GM21367 (cell line): ENCODE data around the gene SLITRK4.

ENCODE experiments used
- ATAC-seq: cut with Tn5 transposase; IDR thresholded peaks from one replicate; pipeline ENCODE4 v1.9.1; 2021; ENCODE audit not compliant: unreplicated experiment

SLITRK4 gene

GRCh38 chrX:143635915-143636314, at the start of gene SLITRK4:
Gene SLITRK4, minus strand, starts transcription at chrX:143636101. Its CDS starts 4,993 bp downstream, at chrX:143631108.
- no peak for ATAC-seq

DNA sequence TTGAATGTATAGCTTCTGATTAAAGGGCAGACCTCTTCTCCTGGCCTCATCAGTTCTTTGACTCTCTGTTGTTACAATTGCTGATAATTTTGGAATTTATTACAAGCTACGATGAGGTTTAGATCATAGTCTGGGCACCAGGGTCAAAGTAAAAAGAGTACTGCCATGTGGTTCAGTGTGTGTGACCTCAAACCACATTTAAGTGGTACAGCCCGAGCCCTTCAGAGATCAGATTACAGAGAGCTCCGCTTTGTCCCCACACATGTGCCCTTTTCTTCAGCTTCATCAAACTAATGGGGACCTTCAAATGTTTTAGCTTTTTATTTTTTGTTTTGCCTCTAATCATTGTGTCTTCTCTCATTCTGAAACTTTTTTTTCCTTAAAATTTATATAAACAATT, 47.6 kb upstream of the SLITRK4 start:
- no peak for ATAC-seq

- ATAC-seq: no peak
These were observed 39.0 kb upstream of the SLITRK4 start for GRCh38 chrX:143674926-143675325.

DNA sequence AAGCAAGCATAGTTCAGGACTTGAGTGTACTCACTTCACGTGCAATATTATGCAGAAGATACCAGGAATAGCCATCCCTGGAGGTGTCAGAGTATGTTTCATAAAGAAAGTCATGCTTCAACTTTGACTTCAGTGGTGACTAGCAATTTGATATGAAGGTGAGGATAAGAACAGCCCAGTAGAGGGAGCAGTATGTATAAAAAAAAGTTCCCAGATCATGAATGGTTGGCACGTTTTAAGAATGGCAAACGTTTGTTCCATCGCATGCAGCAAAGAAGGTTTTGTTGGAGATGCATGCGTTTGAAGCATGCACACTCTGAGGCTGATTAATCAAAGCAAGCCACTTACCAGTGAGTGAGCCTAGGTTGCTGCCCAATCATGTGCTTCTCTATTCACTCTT, 33.5 kb upstream of the SLITRK4 start:
- no peak for ATAC-seq

DNA sequence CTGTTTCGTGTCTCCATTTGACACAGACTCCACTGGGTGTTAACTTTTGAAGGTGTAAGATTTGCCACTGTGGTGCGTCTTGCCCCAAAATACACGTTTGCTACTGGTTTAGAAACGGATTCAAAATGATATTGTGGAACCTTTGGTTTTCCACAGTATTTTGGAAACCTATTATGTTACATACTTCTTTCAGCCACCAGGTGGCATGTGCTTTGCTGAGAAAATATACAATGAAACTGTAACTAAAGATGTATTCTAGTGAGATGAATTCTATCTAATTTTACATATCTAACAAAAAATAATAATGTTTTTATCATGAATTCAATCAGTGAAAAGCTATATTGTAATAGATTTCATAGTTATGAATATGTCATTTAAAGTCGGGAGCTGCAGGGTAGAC, 28.4 kb upstream of the SLITRK4 start:
- no peak for ATAC-seq

- ATAC-seq: no peak
These were observed 27.9 kb upstream of the SLITRK4 start for GRCh38 chrX:143663755-143664154.

- no peak for ATAC-seq
These were observed 25.4 kb upstream of the SLITRK4 start for GRCh38 chrX:143661286-143661685.

DNA sequence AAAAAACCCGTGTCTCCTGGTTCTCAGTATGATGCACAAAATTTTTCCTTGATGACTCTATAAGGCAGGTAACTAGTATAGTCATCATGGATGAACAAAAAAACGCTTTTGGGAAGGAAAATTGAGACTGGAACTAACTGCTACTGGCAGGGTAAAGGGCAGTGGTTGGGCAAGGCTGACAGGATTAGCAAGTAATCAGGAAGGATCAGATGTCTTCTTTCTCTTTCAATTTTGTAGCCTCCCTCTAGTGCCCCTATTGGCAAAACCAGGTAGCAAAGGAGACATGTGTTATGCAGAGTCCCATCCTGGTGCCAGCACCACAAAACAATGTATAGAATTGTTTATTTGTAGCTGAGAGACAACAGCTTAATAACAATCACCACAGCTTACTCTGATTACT, 12.8 kb upstream of the SLITRK4 start:
- ATAC-seq: no peak

DNA sequence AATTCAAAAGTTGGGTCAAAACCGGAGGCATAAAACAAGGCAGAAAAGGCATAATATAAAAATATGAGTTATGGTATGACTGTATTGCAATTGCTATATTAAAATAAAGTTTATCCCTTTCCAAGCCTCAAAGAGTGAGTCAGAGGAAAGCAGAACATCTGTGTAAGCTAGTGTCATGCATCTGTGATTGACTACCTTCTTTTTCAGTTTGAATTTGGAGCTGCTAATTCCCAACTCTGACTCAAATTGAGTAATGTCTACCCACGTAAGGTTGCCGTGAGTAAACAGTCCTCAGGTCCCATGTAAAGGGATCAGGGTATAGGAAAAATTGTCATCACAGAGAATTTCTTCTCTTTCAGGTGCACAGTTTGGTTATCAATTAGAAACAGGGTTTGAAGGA, 6.5 kb upstream of the SLITRK4 start:
- ATAC-seq: no peak

GRCh38 chrX:143636831-143637230, 930 bp upstream of the SLITRK4 start:
- no peak for ATAC-seq

DNA sequence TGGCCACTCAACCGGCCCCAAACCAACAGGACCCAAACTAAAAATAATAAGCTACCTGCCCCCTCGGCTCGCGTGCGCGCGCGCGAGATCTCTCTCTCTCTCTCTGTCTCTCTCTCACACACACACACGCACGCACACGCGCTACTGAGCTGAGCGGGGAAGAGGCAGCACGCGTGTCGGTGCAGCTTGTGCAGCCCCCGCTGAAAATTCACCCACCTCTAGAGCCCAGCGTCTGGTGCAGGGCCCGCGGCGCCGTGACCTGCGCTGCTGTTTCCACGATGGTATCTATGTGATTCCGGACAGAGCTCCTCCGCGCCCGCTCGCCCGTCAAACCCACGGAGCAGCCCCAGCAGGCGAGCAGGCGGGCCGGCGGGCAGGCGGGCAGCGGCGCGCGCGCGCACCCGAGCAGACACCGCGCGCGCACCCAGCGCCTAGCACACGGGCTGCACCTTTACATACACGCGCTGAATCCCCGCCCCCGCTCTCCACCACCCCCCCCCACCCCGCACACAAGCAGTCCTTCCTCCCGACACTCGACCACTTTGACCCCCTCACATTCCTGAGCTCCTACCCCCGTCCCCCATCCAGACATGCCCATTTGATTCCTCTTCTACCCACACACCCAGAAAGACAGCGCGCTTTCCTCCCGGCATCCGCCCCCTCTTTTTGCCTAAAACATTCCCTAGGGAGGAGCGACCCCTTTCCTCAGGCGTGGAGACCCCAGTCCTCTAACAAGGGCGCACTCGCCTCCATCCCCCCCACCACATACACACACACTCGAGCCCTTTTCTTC, 1.0 kb downstream of the SLITRK4 start:
- ATAC-seq: no peak

DNA sequence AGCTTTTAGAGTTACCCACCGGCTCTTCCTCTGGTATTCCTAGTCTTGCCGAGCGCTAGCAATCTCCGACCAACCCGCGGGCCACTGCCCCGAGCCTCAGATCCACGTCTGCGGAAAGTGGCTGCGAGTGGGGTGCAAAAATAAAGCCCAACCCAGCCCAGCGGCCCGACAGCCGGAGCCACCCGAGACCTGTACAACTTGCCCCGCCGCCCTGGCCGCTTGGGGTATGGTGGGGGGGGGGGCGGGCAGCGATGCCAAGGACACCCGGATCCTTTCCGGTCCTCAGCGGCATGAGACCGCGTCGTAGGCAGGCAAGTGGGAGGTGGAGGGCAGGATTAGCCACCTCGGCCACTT, 1.6 kb downstream of the SLITRK4 start:
- no peak for ATAC-seq

DNA sequence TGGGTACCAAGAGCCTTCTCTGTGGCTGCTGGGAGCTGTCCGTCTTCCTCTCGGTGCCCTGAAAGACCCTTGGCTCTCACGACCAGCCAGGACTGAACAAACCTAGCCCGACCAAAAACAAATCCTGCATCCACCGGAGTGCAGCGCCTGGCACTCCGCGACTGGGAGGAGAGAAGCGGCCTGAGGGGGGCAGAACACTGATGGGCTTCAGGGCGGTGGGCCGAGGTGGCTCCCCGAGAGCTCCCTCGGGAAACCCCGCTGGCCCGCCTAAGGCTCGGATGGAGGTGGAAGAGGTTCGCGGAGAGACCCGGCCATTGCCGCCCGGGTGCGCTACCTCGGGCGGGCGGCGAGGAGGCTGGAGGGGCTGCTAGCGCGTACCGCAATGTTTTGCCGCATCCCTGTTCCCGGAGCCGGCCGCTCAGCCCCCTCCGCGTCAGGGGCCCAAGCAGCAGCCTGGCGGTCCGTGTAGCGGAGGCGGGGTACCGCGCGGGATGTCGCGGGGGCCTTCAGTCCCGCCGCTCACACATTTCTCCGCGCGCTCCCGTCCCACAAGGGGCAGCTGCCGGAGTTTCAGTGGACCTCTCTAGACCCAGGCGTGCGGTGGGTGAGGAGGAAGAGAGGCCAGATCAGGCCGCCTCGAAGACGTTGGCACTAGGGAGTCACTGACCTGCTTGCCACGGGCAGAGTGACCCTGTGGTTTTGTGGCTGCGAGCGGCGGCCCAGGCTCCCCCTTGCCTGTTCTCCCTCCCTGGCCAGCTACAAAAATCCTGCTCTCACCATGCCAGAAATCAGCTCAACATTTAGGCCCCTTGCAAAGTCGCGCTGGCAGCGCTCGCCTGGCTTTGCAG, 2.2 kb downstream of the SLITRK4 start:
- ATAC-seq: no peak

DNA sequence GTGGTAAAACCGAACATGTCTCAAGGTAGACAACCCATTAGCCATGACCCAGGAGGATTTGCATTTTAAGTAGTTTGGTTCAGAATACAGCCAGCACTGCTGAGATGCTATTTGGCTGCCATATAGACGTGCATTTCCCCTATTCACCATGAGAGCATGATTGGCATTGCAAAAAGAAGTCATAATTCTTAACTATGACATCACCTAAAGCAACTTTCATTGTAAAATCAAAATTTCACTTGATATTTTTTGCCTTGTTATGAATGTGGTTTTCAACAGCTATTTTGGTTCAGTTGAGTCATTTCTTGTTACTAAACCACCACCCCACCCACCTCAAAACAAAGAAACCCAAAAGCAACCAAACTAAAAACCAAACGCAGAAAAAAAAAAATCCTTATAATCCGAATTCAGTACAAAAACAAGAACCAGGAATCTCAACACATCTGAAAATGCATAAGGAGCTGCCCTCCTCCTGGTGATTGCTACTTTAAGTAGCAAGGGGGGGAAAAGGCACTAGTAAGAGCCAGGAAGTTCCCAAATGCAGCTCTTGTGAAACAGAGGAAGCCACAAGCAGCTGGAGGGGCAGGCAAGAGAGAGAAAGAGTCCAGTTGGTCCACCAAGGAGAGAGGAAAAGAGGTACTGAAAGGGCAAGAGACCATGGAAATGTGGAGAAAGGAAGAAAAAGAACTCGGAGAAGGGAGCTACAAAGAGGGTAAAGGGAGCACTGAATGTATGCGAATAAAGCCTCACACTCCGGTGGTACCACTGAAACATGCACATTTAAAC, 3.1 kb downstream of the SLITRK4 start:
- ATAC-seq: no peak

- ATAC-seq: no peak
These were observed 12.2 kb downstream of the SLITRK4 start for GRCh38 chrX:143623657-143624056.

- no peak for ATAC-seq
These were observed 14.6 kb downstream of the SLITRK4 start for GRCh38 chrX:143621276-143621675.

- no peak for ATAC-seq
These were observed 20.1 kb downstream of the SLITRK4 start for GRCh38 chrX:143615851-143616250.

DNA sequence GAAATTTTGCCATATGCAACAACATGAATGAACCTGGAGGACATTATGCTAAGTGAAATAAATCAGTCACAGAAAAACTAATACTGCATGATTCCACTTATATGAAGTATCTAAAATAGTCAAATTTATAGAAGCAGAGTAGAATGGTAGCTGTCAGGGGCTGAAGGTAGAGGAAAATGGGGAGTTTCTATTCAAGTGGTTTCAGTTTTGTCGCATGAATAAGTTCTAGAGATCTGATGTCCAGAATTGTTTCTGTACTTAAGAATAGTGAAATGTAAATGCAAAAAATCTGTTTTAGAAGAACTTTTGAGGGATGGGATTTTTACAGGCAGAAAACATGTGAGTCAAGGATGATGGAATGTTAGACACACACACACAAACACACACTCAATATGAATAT, 34.1 kb downstream of the SLITRK4 start:
- no peak for ATAC-seq

GRCh38 chrX:143581240-143581639, 54.7 kb downstream of the SLITRK4 start:
- ATAC-seq: no peak

- ATAC-seq: no peak
These were observed 55.6 kb downstream of the SLITRK4 start for GRCh38 chrX:143580266-143580665.
